Uterus (tissue), 2 donors: ENCODE data around the gene ATP6V0B.

ENCODE experiments used
- CTCF ChIP-seq, 4 experiments: fragments of 200-600 bp in 2 of 4; fragments of 450-650 bp in 2 of 4; sonication (generic) in 2 of 4; IDR thresholded peaks; one replicate each; pipeline ENCODE4 v1.5.1; 2016 to 2019; ENCODE audit warnings: antibody characterized with exemption in 4 of 4, mild to moderate bottlenecking in 2 of 4, moderate library complexity in 1 of 4
- POLR2A ChIP-seq, 2 donors: fragments of 450-650 bp; IDR thresholded peaks; one replicate each; pipeline ENCODE4 v1.6.1; 2016; ENCODE audit warnings: antibody characterized with exemption in 2 of 2, mild to moderate bottlenecking in 1 of 2, moderate library complexity in 1 of 2

GRCh38 chr1:43952731-43953346 is 21.9 kb upstream of the ATP6V0B start:
- TF ChIP-seq CTCF (IDR thresholded peaks at IDR 0.05) (no peak), POLR2A (IDR thresholded peaks at IDR 0.05) (no peak)
